22Rv1 (cell line): ENCODE data around the gene S100A16.

Source experiments
- CTCF ChIP-seq: fragments of 450-650 bp; IDR thresholded peaks from 2 replicates; pipeline ENCODE4 v1.5.1; 2017; ENCODE audit warnings: mild to moderate bottlenecking
- ZFX ChIP-seq: fragments of 450-650 bp; IDR thresholded peaks from 2 replicates; pipeline ENCODE4 v1.6.1; 2017; ENCODE audit warnings: antibody characterized with exemption, borderline replicate concordance

GRCh38 chr1:153631047-153632022 lies 18.4 kb upstream of the S100A16 start:
- TF ChIP-seq CTCF, result no peak
- no peak for TF ChIP-seq ZFX
